ENCODE data around the gene UCK1.

The UCK1 gene

GRCh38 chr9:131496844-131497405, 34.1 kb downstream of the UCK1 start:
- DNase-seq (ENCODE audit: low read depth) = no peak

GRCh38 chr9:131495785-131496184, 35.3 kb downstream of the UCK1 start:
- no peak for DNase-seq (ENCODE audit: low read depth)

- DNase-seq (ENCODE audit: low read depth) = no peak
Observed at GRCh38 chr9:131494296-131494870, 36.7 kb downstream of the UCK1 start.

GRCh38 chr9:131492070-131492469, 39.0 kb downstream of the UCK1 start:
- no peak for DNase-seq (ENCODE audit: low read depth)

- DNase-seq (ENCODE audit: low read depth) = no peak
Observed at GRCh38 chr9:131491001-131491710, 39.9 kb downstream of the UCK1 start.

- DNase-seq (ENCODE audit: low read depth) = no peak
Observed at GRCh38 chr9:131490514-131490913, 40.5 kb downstream of the UCK1 start.

GRCh38 chr9:131487621-131488031, 43.4 kb downstream of the UCK1 start:
- DNase-seq (ENCODE audit: low read depth) = no peak

- no peak for DNase-seq (ENCODE audit: low read depth)
Observed at GRCh38 chr9:131487001-131487400, 44.1 kb downstream of the UCK1 start.

GRCh38 chr9:131485728-131486422, 45.2 kb downstream of the UCK1 start:
- DNase-seq (ENCODE audit: low read depth) = no peak

- DNase-seq (ENCODE audit: low read depth) = no peak
Observed at GRCh38 chr9:131485206-131485605, 45.9 kb downstream of the UCK1 start.

- DNase-seq (ENCODE audit: low read depth) = no peak
Observed at GRCh38 chr9:131484560-131485185, 46.4 kb downstream of the UCK1 start.

- no peak for DNase-seq (ENCODE audit: low read depth)
Observed at GRCh38 chr9:131484051-131484445, 47.0 kb downstream of the UCK1 start.

- no peak for DNase-seq (ENCODE audit: low read depth)
Observed at GRCh38 chr9:131483319-131484050, 47.6 kb downstream of the UCK1 start.

- DNase-seq (ENCODE audit: low read depth) = no peak
Observed at GRCh38 chr9:131482343-131483006, 48.6 kb downstream of the UCK1 start.

- no peak for DNase-seq (ENCODE audit: low read depth)
Observed at GRCh38 chr9:131481441-131482342, 49.4 kb downstream of the UCK1 start.

GRCh38 chr9:131480258-131480657, 50.8 kb downstream of the UCK1 start:
- no peak for DNase-seq (ENCODE audit: low read depth)

GRCh38 chr9:131478911-131479310, 52.2 kb downstream of the UCK1 start:
- DNase-seq (ENCODE audit: low read depth) = no peak

GRCh38 chr9:131478421-131478868, 52.6 kb downstream of the UCK1 start:
- peak; percentile 57 for DNase-seq (ENCODE audit: low read depth)

GRCh38 chr9:131477816-131478419, 53.1 kb downstream of the UCK1 start:
- DNase-seq (ENCODE audit: low read depth) = no peak

- DNase-seq (ENCODE audit: low read depth) = no peak
Observed at GRCh38 chr9:131477367-131477766, 53.7 kb downstream of the UCK1 start.
